H1 (cell line): Measurements from ENCODE around the gene PLXNB2. TPM values are rescaled to one million over a fixed set of nuclear protein-coding genes. Genes with fewer than 3 reads are reported as not detected.

ENCODE experiments used
- CTCF ChIA-PET: fragments of 300-600 bp; sonication (Branson Sonifier 250); formaldehyde crosslinking; loops from one replicate; lab custom pipeline; 2021; ENCODE audit not compliant: partially characterized antibody; lab: Charles Lee
- POLR2A ChIA-PET: fragments of 300-600 bp; sonication (Branson Sonifier 250); formaldehyde crosslinking; loops from one replicate; lab custom pipeline; 2021; ENCODE audit warnings: inconsistent platforms; ENCODE audit not compliant: partially characterized antibody; lab: Charles Lee
- DNase-seq, 2 experiments: peaks; one replicate each; pipeline versions ENCODE4 v3.0.0 to v3.0.0-alpha.2; 2010 to 2022; ENCODE audit warnings: low spot score in 2 of 2, low read depth in 1 of 2, mixed read lengths in 1 of 2
- FAIRE-seq: peaks from 2 replicates; lab custom pipeline; 2011; peaks lifted over from hg19 to GRCh38; lab: Jason Lieb, UNC
- H2AFZ ChIP-seq: 2 replicates; pipeline ENCODE4 v1.8.1; 2012; ENCODE audit warnings: low read length, inconsistent platforms
- H2AK5ac ChIP-seq: 2 replicates; pipeline ENCODE4 v1.6.1; 2013; ENCODE audit warnings: low read depth, low read length
- H2BK120ac ChIP-seq: replicated peaks from 2 replicates; pipeline ENCODE3; 2013; ENCODE audit warnings: low read depth, low read length, inconsistent platforms
- H2BK12ac ChIP-seq: 2 replicates; pipeline ENCODE4 v1.6.1; 2013; ENCODE audit warnings: low read depth, low read length
- H2BK15ac ChIP-seq: 2 replicates; pipeline ENCODE4 v1.6.1; 2013; ENCODE audit warnings: low read length
- H2BK20ac ChIP-seq: 2 replicates; pipeline ENCODE4 v1.6.1; 2013; ENCODE audit warnings: low read length
- H2BK5ac ChIP-seq: 2 replicates; pipeline ENCODE4 v1.6.1; 2013; ENCODE audit warnings: low read depth, low read length
- H3K14ac ChIP-seq: 2 replicates; pipeline ENCODE4 v1.6.1; 2013; ENCODE audit warnings: inconsistent platforms; ENCODE audit not compliant: insufficient read length
- H3K18ac ChIP-seq: 2 replicates; pipeline ENCODE4 v1.6.1; 2013; ENCODE audit warnings: low read length; ENCODE audit errors: extremely low read depth
- H3K23ac ChIP-seq: 2 replicates; pipeline ENCODE4 v1.6.1; 2013; ENCODE audit warnings: inconsistent platforms; ENCODE audit not compliant: insufficient read length
- H3K23me2 ChIP-seq: 2 replicates; pipeline ENCODE4 v1.6.1; 2013; ENCODE audit warnings: low read depth, low read length
- H3K27ac ChIP-seq: 2 replicates; pipeline ENCODE4 v1.6.1; 2011; ENCODE audit warnings: low read depth, low read length, inconsistent platforms
- H3K27me3 ChIP-seq, 4 experiments: replicated peaks in 1 of 4; 1 replicate in 1 of 4; 2 replicates in 3 of 4; pipeline versions ENCODE4 v1.6.1 to v1.8.1; 2011 to 2013; ENCODE audit warnings: low read length in 3 of 4, mild to moderate bottlenecking in 3 of 4, inconsistent platforms in 2 of 4, mixed read lengths in 2 of 4, moderate library complexity in 1 of 4; ENCODE audit not compliant: control insufficient read depth in 3 of 4, insufficient read depth in 3 of 4; ENCODE audit errors: extremely low read depth in 1 of 4
- H3K36me3 ChIP-seq, 4 experiments: 2 replicates each; pipeline versions ENCODE4 v1.6.1 to v1.8.1; 2011 to 2013; ENCODE audit warnings: mild to moderate bottlenecking in 4 of 4, low read length in 3 of 4, moderate library complexity in 2 of 4, control low read depth in 1 of 4, inconsistent platforms in 1 of 4; ENCODE audit not compliant: insufficient read depth in 4 of 4, control insufficient read depth in 2 of 4
- H3K4ac ChIP-seq: replicated peaks from 2 replicates; pipeline ENCODE3; 2013; ENCODE audit warnings: low read length, low read depth, mixed read lengths, inconsistent platforms; ENCODE audit not compliant: insufficient read length
- H3K4me1 ChIP-seq, 4 experiments: replicated peaks in 1 of 4; 1 replicate in 1 of 4; 2 replicates in 3 of 4; pipeline versions ENCODE4 v1.6.1 to v1.8.1; 2011 to 2013; ENCODE audit warnings: low read length in 3 of 4, inconsistent platforms in 2 of 4, mixed read lengths in 1 of 4; ENCODE audit not compliant: insufficient read depth in 4 of 4, control insufficient read depth in 3 of 4
- H3K4me2 ChIP-seq, 2 experiments: 2 replicates each; pipeline versions ENCODE4 v1.6.1 to v1.8.1; 2011 to 2013; ENCODE audit warnings: low read depth in 2 of 2, low read length in 2 of 2, control low read depth in 1 of 2, inconsistent platforms in 1 of 2, mild to moderate bottlenecking in 1 of 2; ENCODE audit not compliant: insufficient read depth in 1 of 2
- H3K4me3 ChIP-seq, 4 experiments: fragments of 200-600, 300-600 bp in 1 of 4; sonication (generic), shearing (Covaris generic), sonication (Bioruptor Twin) in 1 of 4; 2 replicates each; pipeline versions ENCODE4 v1.5.1 to v1.8.1; 2011 to 2016; ENCODE audit warnings: low read length in 4 of 4, low read depth in 3 of 4, control low read depth in 2 of 4, inconsistent platforms in 2 of 4, mild to moderate bottlenecking in 2 of 4, mixed read lengths in 1 of 4, moderate library complexity in 1 of 4; ENCODE audit not compliant: insufficient read depth in 2 of 4; ENCODE audit errors: extremely low read depth in 1 of 4
- H3K56ac ChIP-seq: replicated peaks from 2 replicates; pipeline ENCODE3; 2013; ENCODE audit warnings: low read depth, mild to moderate bottlenecking, mixed read lengths, low read length, inconsistent platforms; ENCODE audit not compliant: insufficient read length
- H3K79me1 ChIP-seq: 2 replicates; pipeline ENCODE4 v1.6.1; 2013; ENCODE audit warnings: low read depth, low read length, control low read depth
- H3K79me2 ChIP-seq, 2 experiments: 2 replicates each; pipeline versions ENCODE4 v1.6.1 to v1.8.1; 2012 to 2013; ENCODE audit warnings: low read length in 2 of 2, mild to moderate bottlenecking in 2 of 2, inconsistent platforms in 1 of 2; ENCODE audit not compliant: insufficient read depth in 2 of 2, control insufficient read depth in 1 of 2
- H3K9ac ChIP-seq, 4 experiments: replicated peaks in 1 of 4; 1 replicate in 1 of 4; 2 replicates in 3 of 4; pipeline versions ENCODE4 v1.6.1 to v1.8.1; 2011 to 2013; ENCODE audit warnings: low read depth in 3 of 4, low read length in 3 of 4, control low read depth in 2 of 4, mild to moderate bottlenecking in 2 of 4, moderate library complexity in 2 of 4, inconsistent platforms in 1 of 4; ENCODE audit errors: extremely low read depth in 1 of 4
- H3K9me3 ChIP-seq, 2 experiments: 2 replicates each; pipeline versions ENCODE4 v1.6.1 to v1.8.1; 2012 to 2013; ENCODE audit warnings: mild to moderate bottlenecking in 2 of 2, moderate library complexity in 2 of 2, control low read depth in 1 of 2, inconsistent platforms in 1 of 2, low read depth in 1 of 2, low read length in 1 of 2, mixed read lengths in 1 of 2; ENCODE audit not compliant: insufficient read depth in 2 of 2
- H4K20me1 ChIP-seq, 2 experiments: replicated peaks in 1 of 2; 2 replicates each; pipeline versions ENCODE3 to v1.8.1; 2011 to 2013; ENCODE audit warnings: inconsistent platforms in 2 of 2, low read length in 2 of 2, mild to moderate bottlenecking in 1 of 2; ENCODE audit not compliant: insufficient read depth in 2 of 2, control insufficient read depth in 1 of 2
- H4K5ac ChIP-seq: 2 replicates; pipeline ENCODE4 v1.6.1; 2013; ENCODE audit warnings: low read length, low read depth, mixed read lengths, inconsistent platforms; ENCODE audit not compliant: insufficient read length
- H4K8ac ChIP-seq: 2 replicates; pipeline ENCODE4 v1.8.0; 2013; ENCODE audit warnings: mild to moderate bottlenecking, moderate library complexity, low read length, inconsistent platforms; ENCODE audit not compliant: insufficient read depth; ENCODE audit errors: extremely low read depth
- H4K91ac ChIP-seq: replicated peaks from 2 replicates; pipeline ENCODE3; 2013; ENCODE audit warnings: low read length, mixed read lengths, inconsistent platforms; ENCODE audit not compliant: insufficient read length
- BRCA1 ChIP-seq: IDR thresholded peaks from 2 replicates; pipeline ENCODE4 v1.6.1; 2012; ENCODE audit warnings: low read depth, low read length, improper control_type of control experiment
- RXRA ChIP-seq: IDR thresholded peaks from 2 replicates; pipeline ENCODE4 v1.6.1; 2011; ENCODE audit warnings: low read depth, mild to moderate bottlenecking, low read length, moderate library complexity; ENCODE audit not compliant: insufficient read depth
- SIX5 ChIP-seq: IDR thresholded peaks from 2 replicates; pipeline ENCODE4 v1.6.1; 2011; ENCODE audit warnings: mild to moderate bottlenecking, low read depth, low read length
- TEAD4 ChIP-seq: IDR thresholded peaks from 2 replicates; pipeline ENCODE4 v1.6.1; 2012; ENCODE audit warnings: low read depth, low read length, inconsistent platforms, mixed read lengths
- WGBS, 2 experiments: shearing (Covaris generic) in 1 of 2; methylation state at CpG; one replicate each; pipeline versions ENCODE4 v1.1.6 to v1.1.7; 2013 to 2015; ENCODE audit warnings: low lambda C conversion rate in 2 of 2, mixed read lengths in 2 of 2, inconsistent platforms in 1 of 2, low coverage in 1 of 2, missing lambda C conversion rate in 1 of 2; ENCODE audit not compliant: insufficient replicate concordance in 2 of 2, insufficient coverage in 1 of 2, insufficient read length in 1 of 2; ENCODE audit errors: extremely low coverage in 1 of 2, missing lambda C conversion rate in 1 of 2; 5-methylcytosine and 5-hydroxymethylcytosine counted together
- polyA plus RNA-seq, 7 experiments: library from polyadenylated mRNA; depleted of rRNA in 3 of 7; stranded (reverse) in 5 of 7; unstranded in 2 of 7; fragments of >200 nt in 5 of 7; fragments of 200-250 nt in 2 of 7; gene quantifications; 1 replicate in 5 of 7; 2 replicates in 1 of 7; 4 replicates in 1 of 7; pipeline versions ENCODE4 v1.2.1 to v1.2.3, GENCODE V29; 2011 to 2013; ENCODE audit warnings: missing spikeins in 2 of 7, mixed read lengths in 2 of 7
- total RNA-seq: library from RNA; stranded (reverse); fragmentation: NEBNext Ultra II Directional; extraction: Animal tissue kit (Norgen Biotek cat#: 25700); gene quantifications from 2 replicates; pipeline ENCODE4 v1.2.1, GENCODE V29; 2021

The PLXNB2 gene
- total and polyA plus RNA-seq, 2 of the 8 experiments (the other 6 are each of a cell fraction or from before 2014, with no cell fraction given) = 58.3 to 92.8 TPM

- WGBS, 2 experiments = 71% methylated on average over 24 of the region's 27 CpGs; no CpG with 5 or more reads in 1 of the 2 experiments
- FAIRE-seq = no peak
- POLR2A ChIA-PET = interaction anchor here (0.6 to 1.6 kb wide), 10 partner anchors 8 to 206 kb away, joined by 3 to 5 read pairs (median 3); partner anchors contain the start of gene SELENOO
- Histone ChIP-seq H2AK5ac (no peak overlapping the region), H3K14ac (no peak overlapping the region), H3K36me3 (no peaks in the 10 kb centered on the region), H3K79me1 (peaks cover 12% of the 10 kb centered on the region), H3K9ac (peak overlapping the region in 2 of 4 experiments; percentile 35 to 79; a peak in 4 of 7 replicates), H4K5ac (no peak overlapping the region), H3K27me3 (no peaks in the 10 kb centered on the region), H3K4ac (no peak overlapping the region), H3K27ac (no peak overlapping the region), H3K23ac (no peak overlapping the region), H2AFZ (no peak overlapping the region), H3K79me2 (peaks cover 4 to 33% of the 10 kb centered on the region in 2 experiments; a peak in 3 of 4 replicates), H2BK15ac (no peak overlapping the region), H3K4me3 (peak overlapping the region; percentile 87 to 96 (median 90)), H4K20me1 (peaks cover 4 to 27% of the 10 kb centered on the region in 2 experiments), H4K91ac (no peak overlapping the region), H3K4me2 (peak overlapping the region; percentile 87 to 92), H3K18ac (no peak overlapping the region), H4K8ac (no peak overlapping the region; the same call in 1 of the 2 replicates), H3K9me3 (no peaks in the 10 kb centered on the region), H2BK5ac (no peak overlapping the region), H3K4me1 (peaks cover 0 to 20% (median 14%) of the 10 kb centered on the region in 4 experiments; a peak in 6 of 7 replicates), H2BK20ac (no peak overlapping the region), H2BK120ac (no peak overlapping the region), H2BK12ac (no peak overlapping the region), H3K56ac (no peak overlapping the region), H3K23me2 (peaks cover 11% of the 10 kb centered on the region)
- CTCF ChIA-PET = interaction anchor here (0.6 to 8.7 kb wide), 6 partner anchors 19 to 1452 kb away, joined by 3 to 77 read pairs (median 4); no protein-coding TSS in a partner anchor
- TF ChIP-seq SIX5 (no peak), BRCA1 (no peak), RXRA (no peak), TEAD4 (no peak)
- no peak for DNase-seq
These were observed 63.6 kb downstream of the PLXNB2 start for GRCh38 chr22:50243685-50244419.
